Measurements from ENCODE around the gene NHERF2. TPM values are rescaled to one million over a fixed set of nuclear protein-coding genes. Genes with fewer than 3 reads are reported as not detected.

The NHERF2 gene
- total RNA-seq, 2 experiments from 2014 or later: 1.1 to 1.4 TPM

DNA sequence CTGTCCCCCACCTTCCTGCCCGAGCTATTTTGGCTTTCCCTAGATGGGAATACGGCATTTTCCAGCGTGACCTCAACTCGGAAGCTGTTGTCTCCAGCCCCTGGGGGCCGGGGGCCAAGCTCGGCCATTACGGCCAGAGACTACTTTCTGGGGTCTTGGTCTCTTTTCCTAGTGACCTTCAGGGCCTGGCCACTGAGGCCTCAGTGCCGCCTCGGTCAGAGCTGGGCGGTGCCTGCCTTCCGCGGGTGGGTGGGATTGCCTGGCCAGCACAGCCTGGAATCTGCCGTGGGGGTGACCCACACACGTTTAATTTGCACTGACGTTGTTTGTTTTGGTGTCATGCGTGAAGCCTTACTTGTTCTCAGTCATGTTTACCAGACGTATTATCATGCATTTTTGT lies 50.3 kb downstream of the NHERF2 start:
- Mint-ChIP-seq H3K4me1 (ENCODE audit: low read depth) (no peaks in the 10 kb centered on the region), H3K36me3 (peaks cover 9% of the 10 kb centered on the region)
- CTCF ChIA-PET: no interaction called here

DNA sequence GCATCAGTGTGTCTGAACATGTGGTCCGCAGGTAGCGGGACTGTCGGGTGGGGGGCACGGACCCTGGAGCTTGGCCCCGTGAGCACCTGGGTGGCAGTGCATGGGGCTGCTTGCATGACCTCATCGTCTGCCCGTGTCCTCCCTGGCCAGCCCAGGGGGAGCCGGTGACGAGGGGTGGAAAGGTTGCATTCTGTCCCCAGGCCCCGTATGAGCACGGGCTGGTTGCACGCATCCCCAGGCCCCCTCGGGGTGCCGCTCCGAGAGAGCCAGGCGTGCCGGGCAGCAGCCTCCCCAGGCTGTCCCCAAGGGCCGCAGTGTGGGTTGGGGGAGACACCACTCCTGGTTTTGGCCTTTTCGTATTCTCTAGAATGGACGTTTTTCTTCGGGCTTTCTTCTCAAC lies 51.0 kb downstream of the NHERF2 start:
- intact Hi-C loops (cut with micrococcal nuclease): no loop called here
- ChIA-PET CTCF (no interaction called here), POLR2A (no interaction called here)
- Mint-ChIP-seq H3K27ac (no peak overlapping the region), H3K9me3 (no peaks in the 10 kb centered on the region), H3K4me1 (ENCODE audit: low read depth) (no peaks in the 10 kb centered on the region), H3K36me3 (peaks cover 7% of the 10 kb centered on the region), H3K27me3 (no peaks in the 10 kb centered on the region), H3K4me3 (no peak overlapping the region)
- no peak for DNase-seq

More for the DNA sequence above, 50.3 kb downstream of the NHERF2 start:
- POLR2A ChIA-PET: no interaction called here
- intact Hi-C loops (cut with micrococcal nuclease): no loop called here
- no peaks in the 10 kb centered on the region for H3K9me3 Mint-ChIP-seq
- H3K4me3 Mint-ChIP-seq: no peak overlapping the region
- no peak for DNase-seq
- H3K27ac Mint-ChIP-seq: no peak overlapping the region
- no peaks in the 10 kb centered on the region for H3K27me3 Mint-ChIP-seq

DNA sequence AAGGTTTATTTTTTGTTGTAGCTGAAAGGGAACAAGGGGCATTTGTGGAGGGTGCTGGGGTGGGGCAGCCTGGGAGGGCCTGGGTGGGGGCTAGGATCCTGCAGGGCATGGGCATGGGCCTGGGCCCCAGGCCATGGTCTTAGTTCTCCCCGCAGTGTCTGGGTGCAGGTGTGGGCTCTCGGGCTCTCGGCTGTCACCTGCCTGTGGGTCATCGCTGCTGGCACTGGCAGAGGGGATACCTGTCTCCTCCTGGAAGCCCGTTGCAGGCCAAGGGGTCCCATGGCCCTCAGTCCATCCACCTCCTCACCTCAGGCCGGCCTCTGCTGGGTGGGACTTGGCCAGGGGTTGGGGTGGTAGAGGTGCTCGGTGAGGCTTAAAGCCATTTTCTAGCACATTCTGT lies 51.4 kb downstream of the NHERF2 start:
- Mint-ChIP-seq H3K36me3 (peaks cover 6% of the 10 kb centered on the region), H3K27ac (no peak overlapping the region), H3K9me3 (no peaks in the 10 kb centered on the region), H3K4me1 (ENCODE audit: low read depth) (no peaks in the 10 kb centered on the region), H3K4me3 (no peak overlapping the region), H3K27me3 (no peaks in the 10 kb centered on the region)
- DNase-seq: no peak
- intact Hi-C loops (cut with micrococcal nuclease): no loop called here
- ChIA-PET POLR2A (no interaction called here), CTCF (no interaction called here)

DNA sequence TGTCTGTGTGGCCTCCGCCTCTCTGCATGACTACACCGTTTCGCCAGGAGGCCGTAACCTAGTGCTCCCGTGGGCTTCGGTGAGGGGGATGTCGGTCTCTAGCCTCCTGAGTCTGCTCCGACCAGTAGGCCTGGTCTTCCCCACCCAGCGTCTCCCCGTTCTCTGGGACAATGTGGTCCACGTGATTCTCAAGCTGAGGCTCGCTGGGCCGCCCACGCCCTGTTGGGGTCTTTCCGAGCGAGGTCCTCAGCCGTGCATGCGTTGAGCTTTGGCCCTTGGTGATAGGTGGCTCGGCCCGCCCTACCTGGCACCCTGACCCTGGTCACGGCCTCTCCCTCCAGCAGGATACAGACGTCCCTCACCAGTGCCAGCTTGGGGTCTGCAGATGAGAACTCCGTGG lies 52.0 kb downstream of the NHERF2 start:
- Mint-ChIP-seq H3K36me3 (peaks cover 3% of the 10 kb centered on the region), H3K27me3 (no peaks in the 10 kb centered on the region), H3K9me3 (no peaks in the 10 kb centered on the region), H3K27ac (no peak overlapping the region), H3K4me1 (ENCODE audit: low read depth) (no peaks in the 10 kb centered on the region), H3K4me3 (no peak overlapping the region)
- ChIA-PET POLR2A (no interaction called here), CTCF (interaction anchor here (1.1 kb wide), 1 partner anchor 74 kb away, joined by 3 read pairs; no protein-coding TSS in a partner anchor)
- intact Hi-C loops (cut with micrococcal nuclease): no loop called here
- no peak for DNase-seq

DNA sequence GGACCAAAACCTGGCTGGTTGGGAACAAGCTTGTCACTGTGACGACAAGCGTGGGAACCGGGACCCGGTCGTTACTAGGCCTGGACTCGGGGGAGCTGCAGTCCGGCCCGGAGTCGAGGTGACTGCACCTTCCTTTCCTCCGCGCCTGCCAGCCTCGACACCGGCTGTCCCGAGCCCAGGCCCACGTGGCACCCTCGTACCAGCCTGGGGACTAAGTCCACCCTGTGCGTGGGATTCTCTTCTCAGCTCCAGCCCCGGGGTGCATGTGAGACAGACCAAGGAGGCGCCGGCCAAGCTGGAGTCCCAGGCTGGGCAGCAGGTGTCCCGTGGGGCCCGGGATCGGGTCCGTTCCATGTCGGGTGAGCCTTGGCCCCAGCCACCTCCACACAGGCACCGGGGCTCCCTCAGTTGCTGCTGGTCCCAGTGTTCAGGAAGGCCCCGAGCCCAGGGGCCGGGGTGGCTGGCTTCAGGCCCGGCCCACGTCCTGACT lies 52.7 kb downstream of the NHERF2 start:
- H3K4me1 Mint-ChIP-seq (ENCODE audit: low read depth): no peaks in the 10 kb centered on the region
- intact Hi-C loops (cut with micrococcal nuclease): no loop called here
- H3K27me3 Mint-ChIP-seq: no peaks in the 10 kb centered on the region
- DNase-seq: no peak
- H3K36me3 Mint-ChIP-seq: peaks cover 3% of the 10 kb centered on the region
- POLR2A ChIA-PET: no interaction called here
- no peak overlapping the region for H3K4me3 Mint-ChIP-seq
- no peak overlapping the region for H3K27ac Mint-ChIP-seq
- CTCF ChIA-PET: interaction anchor here (1.1 kb wide), 1 partner anchor 75 kb away, joined by 3 read pairs; no protein-coding TSS in a partner anchor
- no peaks in the 10 kb centered on the region for H3K9me3 Mint-ChIP-seq

DNA sequence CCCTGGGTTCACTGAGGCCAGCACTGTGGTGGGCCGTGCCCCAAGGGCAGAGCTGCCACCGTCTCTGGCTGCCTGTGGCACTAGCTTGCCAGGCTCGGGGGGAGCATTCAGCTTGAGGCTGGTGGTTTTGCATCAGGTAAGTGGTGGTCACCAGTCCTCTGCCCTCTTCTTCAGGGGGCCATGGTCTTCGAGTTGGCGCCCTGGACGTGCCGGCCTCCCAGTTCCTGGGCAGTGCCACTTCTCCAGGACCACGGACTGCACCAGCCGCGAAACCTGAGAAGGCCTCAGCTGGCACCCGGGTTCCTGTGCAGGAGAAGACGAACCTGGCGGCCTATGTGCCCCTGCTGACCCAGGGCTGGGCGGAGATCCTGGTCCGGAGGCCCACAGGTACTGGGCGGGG lies 53.3 kb downstream of the NHERF2 start:
- no peak overlapping the region for H3K27ac Mint-ChIP-seq
- intact Hi-C loops (cut with micrococcal nuclease): no loop called here
- POLR2A ChIA-PET: no interaction called here
- H3K4me3 Mint-ChIP-seq: no peak overlapping the region
- no peaks in the 10 kb centered on the region for H3K36me3 Mint-ChIP-seq
- CTCF ChIA-PET: interaction anchor here (1.1 kb wide), 1 partner anchor 76 kb away, joined by 3 read pairs; no protein-coding TSS in a partner anchor
- H3K27me3 Mint-ChIP-seq: no peaks in the 10 kb centered on the region
- no peaks in the 10 kb centered on the region for H3K9me3 Mint-ChIP-seq
- DNase-seq: no peak
- no peaks in the 10 kb centered on the region for H3K4me1 Mint-ChIP-seq (ENCODE audit: low read depth)

DNA sequence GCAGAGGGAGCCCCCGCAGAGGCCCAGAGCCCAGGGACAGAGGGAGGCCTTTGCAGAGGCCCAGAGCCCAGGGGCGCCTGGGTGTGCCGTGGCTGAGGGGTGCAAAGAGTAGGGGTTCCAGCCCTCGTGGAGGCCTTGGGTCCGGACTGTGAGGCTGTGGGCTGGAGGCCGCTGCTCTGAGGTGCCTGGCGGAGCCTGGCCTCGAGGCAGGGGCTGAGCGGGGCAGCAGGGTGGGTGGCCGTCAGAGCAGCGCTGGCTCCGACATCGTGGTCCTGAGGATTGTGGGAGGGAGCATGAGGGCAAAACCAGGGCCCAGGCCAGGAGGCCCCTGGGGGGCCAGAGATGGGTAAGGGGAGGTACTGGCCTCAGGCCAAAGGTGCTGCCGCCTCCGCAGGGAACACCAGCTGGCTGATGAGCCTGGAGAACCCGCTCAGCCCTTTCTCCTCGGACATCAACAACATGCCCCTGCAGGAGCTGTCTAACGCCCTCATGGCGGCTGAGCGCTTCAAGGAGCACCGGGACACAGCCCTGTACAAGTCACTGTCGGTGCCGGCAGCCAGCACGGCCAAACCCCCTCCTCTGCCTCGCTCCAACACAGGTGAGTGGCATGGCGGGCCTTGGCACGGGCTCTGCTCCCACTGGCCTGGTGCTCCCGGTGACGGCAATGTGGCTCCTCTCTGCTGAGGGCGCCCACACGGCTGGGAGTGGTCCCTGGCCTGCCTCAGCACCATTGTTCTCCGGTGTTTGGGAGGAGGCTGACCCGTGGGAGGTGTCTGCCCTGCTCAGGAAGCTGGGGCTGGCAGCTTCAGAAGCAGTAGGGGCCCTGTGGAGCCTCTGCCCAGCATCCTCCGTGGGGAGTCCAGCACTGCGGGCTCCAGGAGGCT lies 54.7 kb downstream of the NHERF2 start:
- no peak overlapping the region for H3K27ac Mint-ChIP-seq
- no peaks in the 10 kb centered on the region for H3K9me3 Mint-ChIP-seq
- no peaks in the 10 kb centered on the region for H3K27me3 Mint-ChIP-seq
- H3K4me3 Mint-ChIP-seq: no peak overlapping the region
- CTCF ChIA-PET: no interaction called here
- POLR2A ChIA-PET: no interaction called here
- H3K4me1 Mint-ChIP-seq (ENCODE audit: low read depth): no peaks in the 10 kb centered on the region
- no peak for DNase-seq
- intact Hi-C loops (cut with micrococcal nuclease): no loop called here
- no peaks in the 10 kb centered on the region for H3K36me3 Mint-ChIP-seq

DNA sequence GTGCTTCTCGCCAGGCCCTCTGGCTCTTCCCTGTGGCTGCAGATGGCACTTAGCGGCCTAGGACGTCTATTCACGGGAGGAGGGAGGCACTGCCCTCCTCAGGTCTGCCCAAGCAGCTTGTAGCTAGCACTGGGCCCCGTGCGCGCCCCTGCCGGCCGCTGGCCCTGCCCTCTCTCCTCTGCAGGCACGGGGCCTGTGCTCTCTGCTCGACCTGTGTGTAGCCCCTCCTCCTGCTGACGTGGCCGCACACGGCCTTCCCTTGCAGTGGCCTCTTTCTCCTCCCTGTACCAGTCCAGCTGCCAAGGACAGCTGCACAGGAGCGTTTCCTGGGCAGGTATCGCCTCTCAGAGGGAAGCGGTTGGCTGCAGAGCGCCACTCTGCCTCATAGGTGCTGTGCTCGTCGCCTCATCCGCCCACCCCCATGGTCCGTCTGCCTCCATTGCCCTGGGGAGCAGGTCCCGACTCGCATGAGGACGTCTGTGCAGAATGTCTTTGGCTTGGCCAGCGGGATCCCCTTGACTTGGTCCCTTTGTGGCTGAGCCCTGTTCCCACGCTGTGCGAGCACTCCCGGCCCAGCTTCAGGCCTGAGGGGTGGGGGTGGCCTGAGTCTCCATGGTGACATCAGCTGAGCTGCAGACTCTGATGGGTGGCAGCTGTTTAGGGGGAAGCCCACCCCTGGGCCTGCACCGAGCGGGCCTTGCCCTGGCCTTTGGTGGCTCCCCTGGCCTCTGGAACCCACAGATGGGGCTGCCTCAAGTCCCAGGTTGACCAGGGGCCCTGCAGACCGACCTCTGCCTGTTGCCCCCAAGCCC lies 55.7 kb downstream of the NHERF2 start:
- DNase-seq: no peak
- Mint-ChIP-seq H3K27ac (no peak overlapping the region), H3K27me3 (no peaks in the 10 kb centered on the region), H3K9me3 (no peaks in the 10 kb centered on the region), H3K4me3 (no peak overlapping the region), H3K4me1 (ENCODE audit: low read depth) (no peaks in the 10 kb centered on the region), H3K36me3 (peaks cover under 1% of the 10 kb centered on the region)
- CTCF ChIA-PET: interaction anchor here (1.2 kb wide), 1 partner anchor 58 kb away, joined by 5 read pairs; no protein-coding TSS in a partner anchor
- POLR2A ChIA-PET: no interaction called here
- intact Hi-C loops (cut with micrococcal nuclease): no loop called here

DNA sequence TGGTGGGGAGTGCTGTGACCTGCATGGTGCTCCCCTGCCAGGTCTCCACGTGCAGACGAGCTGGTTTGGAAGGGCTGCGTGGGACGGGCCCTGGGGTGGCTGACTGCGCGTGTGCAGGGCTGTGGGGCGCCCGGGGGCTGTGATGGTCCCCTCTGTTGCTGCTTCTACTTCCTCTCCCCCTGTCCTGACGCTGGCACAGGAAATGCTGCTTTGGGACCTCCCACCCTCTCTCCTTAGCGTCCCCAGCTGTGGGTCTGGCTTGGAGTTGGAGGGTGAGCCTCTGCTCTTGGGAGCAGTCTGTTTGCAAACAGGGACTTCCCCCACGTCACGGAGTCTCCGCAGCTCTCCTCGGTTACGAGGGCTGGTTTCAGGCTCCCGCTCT lies 56.3 kb downstream of the NHERF2 start:
- H3K27ac Mint-ChIP-seq: no peak overlapping the region
- ChIA-PET CTCF (interaction anchor here (1.2 kb wide), 1 partner anchor 58 kb away, joined by 5 read pairs; no protein-coding TSS in a partner anchor), POLR2A (no interaction called here)
- H3K4me1 Mint-ChIP-seq (ENCODE audit: low read depth): no peaks in the 10 kb centered on the region
- no peaks in the 10 kb centered on the region for H3K9me3 Mint-ChIP-seq
- no peak for DNase-seq
- intact Hi-C loops (cut with micrococcal nuclease): no loop called here
- no peaks in the 10 kb centered on the region for H3K27me3 Mint-ChIP-seq
- no peak overlapping the region for H3K4me3 Mint-ChIP-seq
- peaks cover 2% of the 10 kb centered on the region for H3K36me3 Mint-ChIP-seq

DNA sequence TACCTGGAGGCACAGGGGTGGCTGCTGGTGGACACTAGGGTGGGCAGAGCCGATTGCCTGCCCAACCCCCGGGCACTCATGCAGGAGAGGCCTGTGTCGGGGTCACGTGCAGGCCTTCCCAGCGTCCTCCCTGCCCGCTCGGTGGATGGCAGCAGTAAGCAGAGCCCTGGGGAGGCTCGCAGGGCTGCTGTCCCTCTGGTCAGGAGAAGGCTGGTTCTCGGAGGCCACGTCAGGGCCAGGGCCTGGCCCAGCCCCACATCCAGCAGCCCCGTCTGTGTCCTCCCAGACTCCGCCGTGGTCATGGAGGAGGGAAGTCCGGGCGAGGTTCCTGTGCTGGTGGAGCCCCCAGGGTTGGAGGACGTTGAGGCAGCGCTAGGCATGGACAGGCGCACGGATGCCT lies 56.7 kb downstream of the NHERF2 start:
- H3K4me3 Mint-ChIP-seq: no peak overlapping the region
- ChIA-PET CTCF (no interaction called here), POLR2A (no interaction called here)
- DNase-seq: no peak
- intact Hi-C loops (cut with micrococcal nuclease): no loop called here
- H3K9me3 Mint-ChIP-seq: no peaks in the 10 kb centered on the region
- no peaks in the 10 kb centered on the region for H3K27me3 Mint-ChIP-seq
- H3K27ac Mint-ChIP-seq: no peak overlapping the region
- no peaks in the 10 kb centered on the region for H3K4me1 Mint-ChIP-seq (ENCODE audit: low read depth)
- peaks cover 2% of the 10 kb centered on the region for H3K36me3 Mint-ChIP-seq

DNA sequence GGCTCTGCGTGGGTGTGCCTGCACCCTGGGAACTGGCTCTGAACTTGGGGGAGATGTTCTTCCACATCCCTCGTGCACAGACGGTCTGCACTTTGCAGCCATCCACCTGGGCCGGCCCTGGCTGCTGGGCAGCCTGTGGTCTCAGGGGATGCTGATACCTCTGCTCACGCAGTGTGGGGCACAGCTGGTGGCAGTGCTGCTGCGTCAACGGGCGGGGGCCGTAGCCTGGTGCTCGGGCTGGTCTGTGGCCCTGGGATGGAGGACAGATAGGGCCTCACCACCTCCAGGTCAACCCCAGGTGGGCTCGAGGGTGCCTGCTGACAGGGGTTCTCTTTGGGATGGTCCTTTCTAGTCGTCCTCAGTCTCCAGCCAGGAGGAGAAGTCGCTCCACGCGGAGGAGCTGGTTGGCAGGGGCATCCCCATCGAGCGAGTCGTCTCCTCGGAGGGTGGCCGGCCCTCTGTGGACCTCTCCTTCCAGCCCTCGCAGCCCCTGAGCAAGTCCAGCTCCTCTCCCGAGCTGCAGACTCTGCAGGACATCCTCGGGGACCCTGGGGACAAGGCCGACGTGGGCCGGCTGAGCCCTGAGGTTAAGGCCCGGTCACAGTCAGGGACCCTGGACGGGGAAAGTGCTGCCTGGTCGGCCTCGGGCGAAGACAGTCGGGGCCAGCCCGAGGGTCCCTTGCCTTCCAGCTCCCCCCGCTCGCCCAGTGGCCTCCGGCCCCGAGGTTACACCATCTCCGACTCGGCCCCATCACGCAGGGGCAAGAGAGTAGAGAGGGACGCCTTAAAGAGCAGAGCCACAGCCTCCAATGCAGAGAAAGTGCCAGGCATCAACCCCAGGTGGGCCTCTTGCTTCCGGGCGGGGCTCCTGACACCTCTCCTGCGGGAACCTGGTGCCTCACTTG lies 57.4 kb downstream of the NHERF2 start:
- Mint-ChIP-seq H3K9me3 (no peaks in the 10 kb centered on the region), H3K27ac (no peak overlapping the region), H3K27me3 (no peaks in the 10 kb centered on the region), H3K4me1 (ENCODE audit: low read depth) (no peaks in the 10 kb centered on the region), H3K4me3 (no peak overlapping the region), H3K36me3 (peaks cover 3% of the 10 kb centered on the region)
- ChIA-PET CTCF (no interaction called here), POLR2A (no interaction called here)
- no peak for DNase-seq
- intact Hi-C loops (cut with micrococcal nuclease): no loop called here
